H1 (cell line): ENCODE measurements around the gene BCKDHA. TPM values are rescaled to one million over a fixed set of nuclear protein-coding genes. Genes with fewer than 3 reads are reported as not detected.

Experiments
- CTCF ChIA-PET: fragments of 300-600 bp; sonication (Branson Sonifier 250); formaldehyde crosslinking; loops from one replicate; lab custom pipeline; 2021; ENCODE audit not compliant: partially characterized antibody; lab: Charles Lee
- POLR2A ChIA-PET: fragments of 300-600 bp; sonication (Branson Sonifier 250); formaldehyde crosslinking; loops from one replicate; lab custom pipeline; 2021; ENCODE audit warnings: inconsistent platforms; ENCODE audit not compliant: partially characterized antibody; lab: Charles Lee
- DNase-seq, 2 experiments: peaks; one replicate each; pipeline versions ENCODE4 v3.0.0 to v3.0.0-alpha.2; 2010 to 2022; ENCODE audit warnings: low spot score in 2 of 2, low read depth in 1 of 2, mixed read lengths in 1 of 2
- FAIRE-seq: peaks from 2 replicates; lab custom pipeline; 2011; peaks lifted over from hg19 to GRCh38; lab: Jason Lieb, UNC
- H2AFZ ChIP-seq: 2 replicates; pipeline ENCODE4 v1.8.1; 2012; ENCODE audit warnings: low read length, inconsistent platforms
- H2AK5ac ChIP-seq: 2 replicates; pipeline ENCODE4 v1.6.1; 2013; ENCODE audit warnings: low read depth, low read length
- H2BK120ac ChIP-seq: replicated peaks from 2 replicates; pipeline ENCODE3; 2013; ENCODE audit warnings: low read depth, low read length, inconsistent platforms
- H2BK12ac ChIP-seq: 2 replicates; pipeline ENCODE4 v1.6.1; 2013; ENCODE audit warnings: low read depth, low read length
- H2BK15ac ChIP-seq: 2 replicates; pipeline ENCODE4 v1.6.1; 2013; ENCODE audit warnings: low read length
- H2BK20ac ChIP-seq: 2 replicates; pipeline ENCODE4 v1.6.1; 2013; ENCODE audit warnings: low read length
- H2BK5ac ChIP-seq: 2 replicates; pipeline ENCODE4 v1.6.1; 2013; ENCODE audit warnings: low read depth, low read length
- H3K14ac ChIP-seq: 2 replicates; pipeline ENCODE4 v1.6.1; 2013; ENCODE audit warnings: inconsistent platforms; ENCODE audit not compliant: insufficient read length
- H3K18ac ChIP-seq: 2 replicates; pipeline ENCODE4 v1.6.1; 2013; ENCODE audit warnings: low read length; ENCODE audit errors: extremely low read depth
- H3K23ac ChIP-seq: 2 replicates; pipeline ENCODE4 v1.6.1; 2013; ENCODE audit warnings: inconsistent platforms; ENCODE audit not compliant: insufficient read length
- H3K23me2 ChIP-seq: 2 replicates; pipeline ENCODE4 v1.6.1; 2013; ENCODE audit warnings: low read depth, low read length
- H3K27ac ChIP-seq: 2 replicates; pipeline ENCODE4 v1.6.1; 2011; ENCODE audit warnings: low read depth, low read length, inconsistent platforms
- H3K27me3 ChIP-seq, 4 experiments: replicated peaks in 1 of 4; 1 replicate in 1 of 4; 2 replicates in 3 of 4; pipeline versions ENCODE4 v1.6.1 to v1.8.1; 2011 to 2013; ENCODE audit warnings: low read length in 3 of 4, mild to moderate bottlenecking in 3 of 4, inconsistent platforms in 2 of 4, mixed read lengths in 2 of 4, moderate library complexity in 1 of 4; ENCODE audit not compliant: control insufficient read depth in 3 of 4, insufficient read depth in 3 of 4; ENCODE audit errors: extremely low read depth in 1 of 4
- H3K36me3 ChIP-seq, 4 experiments: 2 replicates each; pipeline versions ENCODE4 v1.6.1 to v1.8.1; 2011 to 2013; ENCODE audit warnings: mild to moderate bottlenecking in 4 of 4, low read length in 3 of 4, moderate library complexity in 2 of 4, control low read depth in 1 of 4, inconsistent platforms in 1 of 4; ENCODE audit not compliant: insufficient read depth in 4 of 4, control insufficient read depth in 2 of 4
- H3K4ac ChIP-seq: replicated peaks from 2 replicates; pipeline ENCODE3; 2013; ENCODE audit warnings: low read length, low read depth, mixed read lengths, inconsistent platforms; ENCODE audit not compliant: insufficient read length
- H3K4me1 ChIP-seq, 4 experiments: replicated peaks in 1 of 4; 1 replicate in 1 of 4; 2 replicates in 3 of 4; pipeline versions ENCODE4 v1.6.1 to v1.8.1; 2011 to 2013; ENCODE audit warnings: low read length in 3 of 4, inconsistent platforms in 2 of 4, mixed read lengths in 1 of 4; ENCODE audit not compliant: insufficient read depth in 4 of 4, control insufficient read depth in 3 of 4
- H3K4me2 ChIP-seq, 2 experiments: 2 replicates each; pipeline versions ENCODE4 v1.6.1 to v1.8.1; 2011 to 2013; ENCODE audit warnings: low read depth in 2 of 2, low read length in 2 of 2, control low read depth in 1 of 2, inconsistent platforms in 1 of 2, mild to moderate bottlenecking in 1 of 2; ENCODE audit not compliant: insufficient read depth in 1 of 2
- H3K4me3 ChIP-seq, 4 experiments: fragments of 200-600, 300-600 bp in 1 of 4; sonication (generic), shearing (Covaris generic), sonication (Bioruptor Twin) in 1 of 4; 2 replicates each; pipeline versions ENCODE4 v1.5.1 to v1.8.1; 2011 to 2016; ENCODE audit warnings: low read length in 4 of 4, low read depth in 3 of 4, control low read depth in 2 of 4, inconsistent platforms in 2 of 4, mild to moderate bottlenecking in 2 of 4, mixed read lengths in 1 of 4, moderate library complexity in 1 of 4; ENCODE audit not compliant: insufficient read depth in 2 of 4; ENCODE audit errors: extremely low read depth in 1 of 4
- H3K56ac ChIP-seq: replicated peaks from 2 replicates; pipeline ENCODE3; 2013; ENCODE audit warnings: low read depth, mild to moderate bottlenecking, mixed read lengths, low read length, inconsistent platforms; ENCODE audit not compliant: insufficient read length
- H3K79me1 ChIP-seq: 2 replicates; pipeline ENCODE4 v1.6.1; 2013; ENCODE audit warnings: low read depth, low read length, control low read depth
- H3K79me2 ChIP-seq, 2 experiments: 2 replicates each; pipeline versions ENCODE4 v1.6.1 to v1.8.1; 2012 to 2013; ENCODE audit warnings: low read length in 2 of 2, mild to moderate bottlenecking in 2 of 2, inconsistent platforms in 1 of 2; ENCODE audit not compliant: insufficient read depth in 2 of 2, control insufficient read depth in 1 of 2
- H3K9ac ChIP-seq, 4 experiments: replicated peaks in 1 of 4; 1 replicate in 1 of 4; 2 replicates in 3 of 4; pipeline versions ENCODE4 v1.6.1 to v1.8.1; 2011 to 2013; ENCODE audit warnings: low read depth in 3 of 4, low read length in 3 of 4, control low read depth in 2 of 4, mild to moderate bottlenecking in 2 of 4, moderate library complexity in 2 of 4, inconsistent platforms in 1 of 4; ENCODE audit errors: extremely low read depth in 1 of 4
- H3K9me3 ChIP-seq, 2 experiments: 2 replicates each; pipeline versions ENCODE4 v1.6.1 to v1.8.1; 2012 to 2013; ENCODE audit warnings: mild to moderate bottlenecking in 2 of 2, moderate library complexity in 2 of 2, control low read depth in 1 of 2, inconsistent platforms in 1 of 2, low read depth in 1 of 2, low read length in 1 of 2, mixed read lengths in 1 of 2; ENCODE audit not compliant: insufficient read depth in 2 of 2
- H4K20me1 ChIP-seq, 2 experiments: replicated peaks in 1 of 2; 2 replicates each; pipeline versions ENCODE3 to v1.8.1; 2011 to 2013; ENCODE audit warnings: inconsistent platforms in 2 of 2, low read length in 2 of 2, mild to moderate bottlenecking in 1 of 2; ENCODE audit not compliant: insufficient read depth in 2 of 2, control insufficient read depth in 1 of 2
- H4K5ac ChIP-seq: 2 replicates; pipeline ENCODE4 v1.6.1; 2013; ENCODE audit warnings: low read length, low read depth, mixed read lengths, inconsistent platforms; ENCODE audit not compliant: insufficient read length
- H4K8ac ChIP-seq: 2 replicates; pipeline ENCODE4 v1.8.0; 2013; ENCODE audit warnings: mild to moderate bottlenecking, moderate library complexity, low read length, inconsistent platforms; ENCODE audit not compliant: insufficient read depth; ENCODE audit errors: extremely low read depth
- H4K91ac ChIP-seq: replicated peaks from 2 replicates; pipeline ENCODE3; 2013; ENCODE audit warnings: low read length, mixed read lengths, inconsistent platforms; ENCODE audit not compliant: insufficient read length
- CTCF ChIP-seq, 3 experiments: IDR thresholded peaks; 1 replicate in 2 of 3; 2 replicates in 1 of 3; pipeline versions ENCODE4 v1.5.1 to v1.6.1; 2011; ENCODE audit warnings: low read length in 3 of 3, mild to moderate bottlenecking in 3 of 3, inconsistent platforms in 2 of 3, low read depth in 1 of 3, moderate library complexity in 1 of 3; ENCODE audit not compliant: insufficient read depth in 1 of 3; ENCODE audit errors: control extremely low read depth in 1 of 3
- E2F6 ChIP-seq: IDR thresholded peaks from 2 replicates; pipeline ENCODE4 v1.6.1; 2012; ENCODE audit warnings: inconsistent platforms
- RAD21 ChIP-seq, 2 experiments: IDR thresholded peaks in 1 of 2; conservative IDR thresholded peaks in 1 of 2; 2 replicates each; pipeline ENCODE4 v1.6.1; 2011; ENCODE audit warnings: low read depth in 2 of 2, low read length in 2 of 2, improper control_type of control experiment in 1 of 2, inconsistent platforms in 1 of 2, mild to moderate bottlenecking in 1 of 2, moderate library complexity in 1 of 2
- WGBS, 2 experiments: shearing (Covaris generic) in 1 of 2; methylation state at CpG; one replicate each; pipeline versions ENCODE4 v1.1.6 to v1.1.7; 2013 to 2015; ENCODE audit warnings: low lambda C conversion rate in 2 of 2, mixed read lengths in 2 of 2, inconsistent platforms in 1 of 2, low coverage in 1 of 2, missing lambda C conversion rate in 1 of 2; ENCODE audit not compliant: insufficient replicate concordance in 2 of 2, insufficient coverage in 1 of 2, insufficient read length in 1 of 2; ENCODE audit errors: extremely low coverage in 1 of 2, missing lambda C conversion rate in 1 of 2; 5-methylcytosine and 5-hydroxymethylcytosine counted together
- polyA plus RNA-seq, 7 experiments: library from polyadenylated mRNA; depleted of rRNA in 3 of 7; stranded (reverse) in 5 of 7; unstranded in 2 of 7; fragments of >200 nt in 5 of 7; fragments of 200-250 nt in 2 of 7; gene quantifications; 1 replicate in 5 of 7; 2 replicates in 1 of 7; 4 replicates in 1 of 7; pipeline versions ENCODE4 v1.2.1 to v1.2.3, GENCODE V29; 2011 to 2013; ENCODE audit warnings: missing spikeins in 2 of 7, mixed read lengths in 2 of 7
- total RNA-seq: library from RNA; stranded (reverse); fragmentation: NEBNext Ultra II Directional; extraction: Animal tissue kit (Norgen Biotek cat#: 25700); gene quantifications from 2 replicates; pipeline ENCODE4 v1.2.1, GENCODE V29; 2021

BCKDHA gene
- total and polyA plus RNA-seq, 2 of the 8 experiments (the other 6 are each of a cell fraction or from before 2014, with no cell fraction given): 14.2 to 69.6 TPM

- Histone ChIP-seq H3K79me2 (peaks cover 0 to 8% of the 10 kb centered on the region in 2 experiments; a peak in 1 of 4 replicates), H3K36me3 (peaks cover 9 to 25% (median 19%) of the 10 kb centered on the region in 4 experiments; a peak in 7 of 8 replicates), H4K8ac (no peak overlapping the region), H3K27ac (no peak overlapping the region), H3K9me3 (no peaks in the 10 kb centered on the region), H3K18ac (no peak overlapping the region), H3K56ac (no peak overlapping the region), H4K91ac (no peak overlapping the region), H3K4me3 (no peak overlapping the region), H2AK5ac (no peak overlapping the region), H3K23ac (no peak overlapping the region), H3K9ac (no peak overlapping the region), H2BK5ac (no peak overlapping the region), H4K20me1 (peaks cover 0 to 12% of the 10 kb centered on the region in 2 experiments), H2BK20ac (no peak overlapping the region), H3K27me3 (no peaks in the 10 kb centered on the region), H3K23me2 (peaks cover 6% of the 10 kb centered on the region; the same call in 1 of the 2 replicates), H4K5ac (no peak overlapping the region), H3K4me1 (no peaks in the 10 kb centered on the region), H2BK15ac (no peak overlapping the region), H2AFZ (no peak overlapping the region), H2BK120ac (no peak overlapping the region), H2BK12ac (no peak overlapping the region), H3K79me1 (0 out of 2 replicates have a peak, but pooled peaks cover 4% of the 10 kb centered on the region), H3K14ac (no peak overlapping the region), H3K4ac (no peak overlapping the region), H3K4me2 (no peak overlapping the region)
- no peak for FAIRE-seq
- ChIA-PET CTCF (interaction anchor here (0.7 to 20.4 kb wide), 9 partner anchors 9 to 274 kb away, joined by 3 to 364 read pairs (median 4); partner anchors contain the start of gene B9D2), POLR2A (interaction anchor here (1.2 to 6.4 kb wide), 5 partner anchors 8 to 80 kb away, joined by 3 to 87 read pairs (median 3); partner anchors contain the start of gene B3GNT8)
- WGBS, 2 experiments: 92% methylated on average over 16 of the region's 19 CpGs; no CpG with 5 or more reads in 1 of the 2 experiments
- TF ChIP-seq CTCF (IDR thresholded peaks at IDR 0.05; ENCODE audit: control extremely low read depth in 1 of 3, insufficient read depth in 1 of 3, low read depth in 1 of 3, low read length in 3 of 3) (peak in 1 of 3 experiments; percentile 9; a peak in 1 of 4 replicates), E2F6 (no peak), RAD21 (IDR thresholded peaks at IDR 0.05 in 1 of 2, conservative IDR thresholded peaks at IDR 0.05 in 1 of 2; ENCODE audit: low read depth in 2 of 2, low read length in 2 of 2) (peak; percentile 3 to 17; a peak in 1 of 4 replicates)
- DNase-seq: no peak
These were observed 38.5 kb downstream of the BCKDHA start for GRCh38 chr19:41435936-41436673.
